ENCODE results near the gene AK5. TPM values are rescaled to one million over a fixed set of nuclear protein-coding genes. Genes with fewer than 3 reads are reported as not detected.

Gene AK5
- total and polyA plus RNA-seq, 2 of the 13 experiments (the other 11 are each of a cell fraction or from before 2014, with no cell fraction given), result not detected

GRCh38 chr1:77421504-77422233 lies 139.8 kb downstream of the AK5 start:
- POLR2A ChIA-PET, result no interaction called here
- BruUV-seq (replicated peaks), result no TSS peak

GRCh38 chr1:77424236-77424635 lies 142.4 kb downstream of the AK5 start:
- ATAC-seq, result no peak

More at GRCh38 chr1:77421504-77422233, 139.8 kb downstream of the AK5 start:
- FAIRE-seq (no peak), DNase-seq (ENCODE audit: low spot score) (no peak), ATAC-seq (no peak)
- WGBS (ENCODE audit: low lambda C conversion rate), result 7% methylated on average over 3 of the region's 3 CpGs
- Histone ChIP-seq H3K4me1 (ENCODE audit: insufficient read depth, low read length) (no peaks in the 10 kb centered on the region), H3K79me2 (ENCODE audit: insufficient read depth, low read length) (no peaks in the 10 kb centered on the region), H3K4me3 (replicated peaks in 1 of 3; ENCODE audit: insufficient read depth in 1 of 3, low read depth in 2 of 3, low read length in 3 of 3) (no peak overlapping the region), H3K27me3 (ENCODE audit: control insufficient read depth in 1 of 2, insufficient read depth in 2 of 2, low read length in 2 of 2) (no peaks in the 10 kb centered on the region), H3K9ac (ENCODE audit: insufficient read depth, low read depth, low read length) (no peak overlapping the region), H3K4me2 (ENCODE audit: low read depth, low read length) (no peak overlapping the region), H4K20me1 (ENCODE audit: insufficient read depth, low read length) (no peaks in the 10 kb centered on the region), H3K36me3 (replicated peaks in 1 of 2; ENCODE audit: control insufficient read depth in 1 of 2, insufficient read depth in 2 of 2, low read length in 2 of 2) (no peaks in the 10 kb centered on the region), H3K27ac (ENCODE audit: extremely low read length, insufficient read depth, low read length) (no peak overlapping the region), H3K9me3 (ENCODE audit: low read length) (no peaks in the 10 kb centered on the region), H2AFZ (ENCODE audit: low read length) (no peak overlapping the region)
- no peak for TF ChIP-seq TARDBP (CRISPR knock-in tag; IDR thresholded peaks at IDR 0.05)
- no peak for TF ChIP-seq ATRX (CRISPR knock-in tag; IDR thresholded peaks at IDR 0.05; ENCODE audit: borderline replicate concordance)
- TF ChIP-seq NAIF1 (CRISPR knock-in tag; IDR thresholded peaks at IDR 0.05; ENCODE audit: borderline replicate concordance), result no peak
- no peak for TF ChIP-seq KDM6A (CRISPR knock-in tag; IDR thresholded peaks at IDR 0.05; ENCODE audit: low read depth)
- no peak for TF ChIP-seq ZBTB38 (CRISPR knock-in tag; IDR thresholded peaks at IDR 0.05)
- no peak for TF ChIP-seq PRPF4 (IDR thresholded peaks at IDR 0.05; ENCODE audit: low read depth, low read length, poor library complexity, severe bottlenecking)
- TF ChIP-seq SIX1 (CRISPR knock-in tag; IDR thresholded peaks at IDR 0.05; ENCODE audit: borderline replicate concordance), result no peak
- TF ChIP-seq ZNF232 (CRISPR knock-in tag; IDR thresholded peaks at IDR 0.05; ENCODE audit: borderline replicate concordance), result no peak
- CTCF ChIA-PET (ENCODE audit: low intra/inter-chr PET ratio, low total read pairs), result no interaction called here
- in situ Hi-C loops (cut with HindIII; ENCODE audit: extremely low pct_ligation_motif_present, low pct_unique_long_range_greater_than_20kb), result no loop called here
- intact Hi-C loops (cut with micrococcal nuclease; ENCODE audit: unreplicated experiment), result no loop called here

More at GRCh38 chr1:77424236-77424635, 142.4 kb downstream of the AK5 start:
- Histone ChIP-seq H3K27ac (ENCODE audit: extremely low read length, insufficient read depth, low read length) (no peak overlapping the region), H3K9ac (ENCODE audit: insufficient read depth, low read depth, low read length) (no peak overlapping the region), H3K4me3 (replicated peaks in 1 of 3; ENCODE audit: insufficient read depth in 1 of 3, low read depth in 2 of 3, low read length in 3 of 3) (no peak overlapping the region), H4K20me1 (ENCODE audit: insufficient read depth, low read length) (no peaks in the 10 kb centered on the region), H3K79me2 (ENCODE audit: insufficient read depth, low read length) (no peaks in the 10 kb centered on the region), H3K27me3 (ENCODE audit: control insufficient read depth in 1 of 2, insufficient read depth in 2 of 2, low read length in 2 of 2) (no peaks in the 10 kb centered on the region), H3K4me2 (ENCODE audit: low read depth, low read length) (no peak overlapping the region), H3K4me1 (ENCODE audit: insufficient read depth, low read length) (no peaks in the 10 kb centered on the region), H2AFZ (ENCODE audit: low read length) (no peak overlapping the region), H3K9me3 (ENCODE audit: low read length) (peaks cover 10% of the 10 kb centered on the region), H3K36me3 (replicated peaks in 1 of 2; ENCODE audit: control insufficient read depth in 1 of 2, insufficient read depth in 2 of 2, low read length in 2 of 2) (no peaks in the 10 kb centered on the region)
- BruUV-seq (replicated peaks), result no TSS peak
- no peak for FAIRE-seq
- in situ Hi-C loops (cut with HindIII; ENCODE audit: extremely low pct_ligation_motif_present, low pct_unique_long_range_greater_than_20kb), result no loop called here
- ChIA-PET CTCF (ENCODE audit: low intra/inter-chr PET ratio, low total read pairs) (no interaction called here), POLR2A (no interaction called here)
- TF ChIP-seq RARA (CRISPR knock-in tag; IDR thresholded peaks at IDR 0.05) (no peak), ZNF691 (CRISPR knock-in tag; IDR thresholded peaks at IDR 0.05; ENCODE audit: borderline replicate concordance, low read depth) (no peak), ZNF160 (CRISPR knock-in tag; IDR thresholded peaks at IDR 0.05) (no peak), NFIC (IDR thresholded peaks at IDR 0.05; ENCODE audit: low read length) (no peak), EP300 (IDR thresholded peaks at IDR 0.05; ENCODE audit: low read depth in 2 of 2, low read length in 2 of 2) (no peak), EP300 (CRISPR knock-in tag; IDR thresholded peaks at IDR 0.05; ENCODE audit: borderline replicate concordance) (no peak), ZBTB38 (CRISPR knock-in tag; IDR thresholded peaks at IDR 0.05) (no peak)
- no peak for DNase-seq (ENCODE audit: low spot score)
- intact Hi-C loops (cut with micrococcal nuclease; ENCODE audit: unreplicated experiment), result no loop called here
